Activated CD4-positive, CD25-positive, alpha-beta regulatory T cell treated with anti-CD3 and anti-CD28 coated beads, Interleukin-2, amount 50 U/mL, for 24 hours (primary cell): ENCODE results near the gene AMOTL1.
"Not testable (repeated sequence)": the region's sequence is repeated elsewhere in the genome, so short reads cannot be mapped to it uniquely, and the experiment has no call there.

Experiments used
- ATAC-seq, 2 donors: fragments of 150-1000 bp; cut with Tn5 transposase; one replicate each; pipeline ENCODE4 v1.10.0; 2021; ENCODE audit warnings: mild to moderate bottlenecking in 1 of 2, moderate library complexity in 1 of 2

AMOTL1 gene

GRCh38 chr11:94825031-94825430, 56.9 kb downstream of the AMOTL1 start:
- ATAC-seq = no peak

- ATAC-seq = no peak
Observed at GRCh38 chr11:94825481-94825880, 57.3 kb downstream of the AMOTL1 start.

- no peak for ATAC-seq
Observed at GRCh38 chr11:94826415-94826814, 58.3 kb downstream of the AMOTL1 start.

GRCh38 chr11:94828088-94828487, 59.9 kb downstream of the AMOTL1 start:
- no peak for ATAC-seq

- ATAC-seq = no peak
Observed at GRCh38 chr11:94830722-94831510, 62.8 kb downstream of the AMOTL1 start.

GRCh38 chr11:94831529-94831928, 63.4 kb downstream of the AMOTL1 start:
- no peak for ATAC-seq

GRCh38 chr11:94832604-94833235, 64.6 kb downstream of the AMOTL1 start:
- no peak for ATAC-seq

- no peak for ATAC-seq
Observed at GRCh38 chr11:94834911-94835593, 66.9 kb downstream of the AMOTL1 start.

- ATAC-seq = no peak
Observed at GRCh38 chr11:94835594-94835927, 67.4 kb downstream of the AMOTL1 start.

GRCh38 chr11:94837317-94837716, 69.2 kb downstream of the AMOTL1 start:
- no peak for ATAC-seq

GRCh38 chr11:94838027-94838731, 70.0 kb downstream of the AMOTL1 start:
- no peak for ATAC-seq

GRCh38 chr11:94840209-94840608, 72.1 kb downstream of the AMOTL1 start:
- no peak for ATAC-seq

- ATAC-seq = no peak
Observed at GRCh38 chr11:94844031-94844430, 75.9 kb downstream of the AMOTL1 start.

GRCh38 chr11:94845622-94846021, 77.5 kb downstream of the AMOTL1 start:
- ATAC-seq = no peak

GRCh38 chr11:94849839-94850238, 81.7 kb downstream of the AMOTL1 start:
- no peak for ATAC-seq

- no peak for ATAC-seq
Observed at GRCh38 chr11:94851864-94852636, 83.9 kb downstream of the AMOTL1 start.

- ATAC-seq = not testable (repeated sequence)
Observed at GRCh38 chr11:94853288-94853687, 85.1 kb downstream of the AMOTL1 start.

GRCh38 chr11:94853836-94854235, 85.7 kb downstream of the AMOTL1 start:
- ATAC-seq = no peak

GRCh38 chr11:94854770-94855633, 86.8 kb downstream of the AMOTL1 start:
- no peak for ATAC-seq

GRCh38 chr11:94855666-94856065, 87.5 kb downstream of the AMOTL1 start:
- ATAC-seq = no peak

- no peak for ATAC-seq
Observed at GRCh38 chr11:94856443-94856842, 88.3 kb downstream of the AMOTL1 start.
